Aorta (tissue), 5 donors: ENCODE measurements around the gene ACSM2B. TPM values are rescaled to one million over a fixed set of nuclear protein-coding genes. Genes with fewer than 3 reads are reported as not detected.
A peak's percentile ranks its signal among the peaks of the same experiment; 100 is the strongest.
"Not testable (repeated sequence)": the region's sequence is repeated elsewhere in the genome, so short reads cannot be mapped to it uniquely, and the experiment has no call there.

Experiments used
- ATAC-seq: fragments of 200-7000 bp; cut with Tn5 transposase; one replicate; pipeline ENCODE4 v1.9.1; 2022; ENCODE audit warnings: moderate library complexity; ENCODE audit not compliant: low FRiP score
- DNase-seq, 2 donors: peaks; one replicate each; pipeline ENCODE4 v3.0.0-alpha.2; 2020
- H3K27ac ChIP-seq, 2 donors: one replicate each; pipeline ENCODE4 v1.5.1; 2013; ENCODE audit warnings: low read length in 2 of 2, mild to moderate bottlenecking in 2 of 2, moderate library complexity in 2 of 2, control low read depth in 1 of 2, inconsistent platforms in 1 of 2, low read depth in 1 of 2
- H3K27me3 ChIP-seq, 2 donors: one replicate each; pipeline ENCODE4 v1.6.1; 2013; ENCODE audit warnings: control low read depth in 1 of 2, low read length in 1 of 2, mild to moderate bottlenecking in 1 of 2, moderate library complexity in 1 of 2; ENCODE audit not compliant: insufficient read depth in 2 of 2, control insufficient read depth in 1 of 2
- H3K36me3 ChIP-seq, 2 donors: one replicate each; pipeline ENCODE4 v1.6.1; 2013; ENCODE audit warnings: control low read depth in 1 of 2, low read length in 1 of 2, mild to moderate bottlenecking in 1 of 2; ENCODE audit not compliant: insufficient read depth in 2 of 2, control insufficient read depth in 1 of 2
- H3K4me1 ChIP-seq, 2 donors: one replicate each; pipeline ENCODE4 v1.6.1; 2013; ENCODE audit warnings: low read length in 2 of 2, control low read depth in 1 of 2, mild to moderate bottlenecking in 1 of 2, moderate library complexity in 1 of 2; ENCODE audit not compliant: insufficient read depth in 2 of 2, control insufficient read depth in 1 of 2
- H3K4me3 ChIP-seq, 2 donors: one replicate each; pipeline ENCODE4 v1.5.1; 2013; ENCODE audit warnings: low read length in 2 of 2, control low read depth in 1 of 2, mild to moderate bottlenecking in 1 of 2
- H3K9me3 ChIP-seq: one replicate; pipeline ENCODE4 v1.6.1; 2013; ENCODE audit warnings: mild to moderate bottlenecking, low read length; ENCODE audit not compliant: control insufficient read depth
- WGBS, 2 donors: extraction: QIAGEN DNeasy Blood & Tissue Kit; methylation state at CpG; one replicate each; pipeline ENCODE4 v1.1.7; 2013; 5-methylcytosine and 5-hydroxymethylcytosine counted together
- intact Hi-C, 2 donors: fragments of 100-400 bp; cut with DNase I; formaldehyde crosslinking; loops; one replicate each; pipeline versions ENCODE4 v1.14.2 to v1.15.0; 2022
- polyA plus RNA-seq, 2 donors: library from polyadenylated mRNA; stranded (reverse); fragments of 200-250 nt; gene quantifications; one replicate each; pipeline ENCODE4 v1.2.3, GENCODE V29; 2013
- total RNA-seq, 2 donors: library from RNA; stranded (reverse); fragmentation: NEBNext Ultra II Directional; extraction: Animal tissue kit (Norgen Biotek cat#: 25700); gene quantifications; one replicate each; pipeline ENCODE4 v1.2.1, GENCODE V29; 2021
- donor health status: healthy with polysubstance abuse.
- donor health status: Bipolar disorder and iron deficiency.
- donor health status: DM: no; HTN: no; CAD: no.
- donor health status: DM: no; HTN: no; CAD: no.
- donor health status: DM: yes; HTN: yes; CAD: no.

The ACSM2B gene
- total and polyA plus RNA-seq, 4 donors = not detected

DNA sequence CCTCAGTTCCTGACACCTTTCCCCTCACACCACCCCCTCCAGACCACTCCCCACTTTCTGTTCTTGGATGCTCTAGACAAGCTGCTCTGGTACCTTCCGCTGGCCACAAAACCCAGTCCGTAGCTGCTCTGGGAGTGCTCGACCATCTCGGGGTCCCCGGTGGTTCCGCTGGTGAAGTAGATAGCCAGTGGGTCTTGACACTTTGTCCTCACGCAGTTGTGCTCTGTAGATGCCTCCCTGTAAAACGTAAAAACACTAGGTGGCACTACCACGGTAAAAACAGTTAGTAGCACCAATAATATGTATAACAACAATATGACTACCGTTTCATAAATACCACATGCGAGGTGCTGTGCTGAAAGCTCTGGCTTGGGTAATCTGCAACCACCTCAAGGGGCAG lies 26.0 kb upstream of the ACSM2B start:
- WGBS, 2 donors = 55 to 59% methylated on average over 11 of the region's 11 CpGs

DNA sequence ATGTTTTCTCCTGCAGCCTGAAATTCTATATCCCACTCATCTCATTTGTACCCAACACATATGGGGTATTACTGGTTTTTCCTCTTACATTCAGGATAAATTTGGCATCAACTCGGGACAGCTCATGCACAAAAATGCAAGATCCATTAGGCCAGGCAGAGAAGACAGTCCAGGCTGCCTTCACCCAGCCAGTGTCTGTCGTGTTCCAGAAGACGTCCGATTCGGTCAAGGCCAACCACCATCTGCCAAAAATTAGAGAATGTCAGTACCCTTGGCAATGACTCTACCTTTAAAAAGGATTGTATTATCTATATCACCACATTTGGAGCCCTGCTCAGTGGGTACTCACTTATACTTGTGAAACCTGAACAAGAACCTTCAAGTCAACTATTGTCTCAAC lies 23.3 kb upstream of the ACSM2B start:
- H3K9me3 ChIP-seq, H3K36me3 ChIP-seq, intact Hi-C loops, H3K4me1 ChIP-seq, H3K27ac ChIP-seq, ATAC-seq, H3K27me3 ChIP-seq, H3K4me3 ChIP-seq, DNase-seq: not testable (repeated sequence)
- 79 to 87% methylated on average over 5 of the region's 5 CpGs for WGBS, 2 donors

More for the DNA sequence above, 26.0 kb upstream of the ACSM2B start:
- ATAC-seq, H3K27ac ChIP-seq, H3K9me3 ChIP-seq, DNase-seq, intact Hi-C loops, H3K4me3 ChIP-seq, H3K36me3 ChIP-seq, H3K27me3 ChIP-seq, H3K4me1 ChIP-seq: not testable (repeated sequence)

GRCh38 chr16:20598832-20599469 lies 22.8 kb upstream of the ACSM2B start:
- WGBS, 2 donors = 67 to 68% methylated on average over 5 of the region's 5 CpGs
- Histone ChIP-seq H3K27me3 (no peaks in the 10 kb centered on the region), H3K4me1 (no peaks in the 10 kb centered on the region), H3K36me3 (no peaks in the 10 kb centered on the region), H3K4me3 (no peak overlapping the region), H3K27ac (no peak overlapping the region), H3K9me3 (no peaks in the 10 kb centered on the region)
- ATAC-seq (no peak), DNase-seq (no peak)
- intact Hi-C loops = no loop called here

DNA sequence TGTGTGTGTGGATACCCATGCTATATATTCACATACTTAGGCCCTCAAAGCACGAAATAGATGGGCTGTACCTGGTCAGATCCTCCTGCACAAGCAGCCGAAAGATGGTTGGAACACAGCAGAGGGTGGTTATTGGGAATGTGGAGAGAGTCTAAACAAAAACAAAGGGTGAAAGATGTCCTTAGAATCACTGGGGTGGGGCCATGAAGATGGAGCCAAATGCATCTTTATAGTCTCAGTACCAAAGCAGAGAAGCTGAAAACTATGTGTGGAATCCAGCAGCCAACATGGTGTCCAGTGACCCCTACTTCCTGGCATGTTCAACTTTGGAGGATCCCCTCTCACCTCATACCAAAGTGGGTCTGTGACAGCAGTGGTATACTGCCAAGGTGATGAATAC lies 19.5 kb upstream of the ACSM2B start:
- DNase-seq, intact Hi-C loops, H3K27ac ChIP-seq, H3K4me1 ChIP-seq, ATAC-seq, H3K36me3 ChIP-seq, H3K27me3 ChIP-seq, H3K9me3 ChIP-seq, H3K4me3 ChIP-seq: not testable (repeated sequence)
- WGBS, 2 donors = 50 to 66% methylated on average over 2 of the region's 2 CpGs

GRCh38 chr16:20595068-20595467 lies 18.9 kb upstream of the ACSM2B start:
- ATAC-seq, H3K27ac ChIP-seq, H3K4me3 ChIP-seq, DNase-seq, H3K27me3 ChIP-seq, H3K4me1 ChIP-seq, H3K9me3 ChIP-seq, H3K36me3 ChIP-seq, intact Hi-C loops: not testable (repeated sequence)
- 83 to 94% methylated on average over 2 of the region's 2 CpGs for WGBS, 2 donors

DNA sequence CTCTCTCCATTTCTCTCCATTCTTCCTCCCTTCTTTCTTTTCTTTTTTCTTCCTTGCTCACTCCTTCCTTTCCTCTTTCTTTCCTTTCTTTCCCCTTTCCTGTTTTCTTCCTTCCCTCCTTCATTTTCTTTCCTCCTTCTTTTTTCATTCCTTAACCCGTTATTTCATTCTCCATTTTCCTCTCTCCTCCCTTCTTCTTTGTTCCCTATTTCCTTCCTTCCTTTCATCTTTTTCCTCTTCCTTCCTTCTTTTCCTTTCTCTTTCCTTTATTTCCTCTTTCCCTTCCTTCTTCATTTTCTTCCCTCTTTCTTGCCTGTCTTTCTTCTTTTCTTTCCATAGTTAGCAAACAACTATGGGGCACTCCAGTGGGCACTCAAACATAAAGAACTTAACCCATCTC lies 16.6 kb upstream of the ACSM2B start:
- ATAC-seq, H3K4me3 ChIP-seq, H3K27ac ChIP-seq, intact Hi-C loops, H3K9me3 ChIP-seq, DNase-seq, H3K36me3 ChIP-seq, H3K27me3 ChIP-seq, H3K4me1 ChIP-seq: not testable (repeated sequence)
- 83 to 87% methylated on average over 1 of the region's 1 CpG for WGBS, 2 donors

GRCh38 chr16:20589486-20589885 lies 13.3 kb upstream of the ACSM2B start:
- H3K4me1 ChIP-seq, H3K27ac ChIP-seq, H3K4me3 ChIP-seq, H3K27me3 ChIP-seq, H3K9me3 ChIP-seq, H3K36me3 ChIP-seq, ATAC-seq, DNase-seq: not testable (repeated sequence)
- WGBS, 2 donors = 77 to 82% methylated on average over 6 of the region's 6 CpGs
- intact Hi-C loops = loop anchor here in 1 of 2 donors (10.0 kb wide), 1 partner anchor 155 kb away; no protein-coding TSS in a partner anchor

DNA sequence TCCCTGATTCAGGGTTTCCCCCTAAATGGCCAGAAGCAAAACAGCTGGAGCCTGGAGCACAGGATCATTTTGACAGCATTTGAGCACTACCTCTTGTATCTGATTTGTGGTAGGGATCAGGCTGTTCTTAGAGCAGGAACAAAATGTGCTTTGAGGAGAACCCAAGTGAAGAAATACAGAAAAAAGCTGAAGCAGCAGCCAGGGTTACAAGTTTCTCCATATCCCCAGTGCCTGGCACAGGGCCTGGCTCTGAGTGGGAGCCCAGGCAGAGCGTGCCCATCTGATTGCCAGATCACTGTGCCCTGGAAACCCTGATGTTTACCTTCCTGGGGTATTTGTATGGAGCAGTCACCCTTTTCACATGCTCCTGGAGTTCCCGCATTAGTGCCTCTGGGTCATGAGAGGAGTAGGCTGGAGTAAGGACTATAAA lies 11.5 kb upstream of the ACSM2B start:
- H3K4me3 ChIP-seq, H3K36me3 ChIP-seq, H3K9me3 ChIP-seq, H3K27me3 ChIP-seq, H3K4me1 ChIP-seq: not testable (repeated sequence)
- ATAC-seq (peak; percentile 82), DNase-seq (peak in 1 of 2 donors; percentile 47)
- H3K27ac ChIP-seq = peak overlapping the region in 1 of 2 donors; percentile 25
- intact Hi-C loops = loop anchor here in 1 of 2 donors (10.0 kb wide), 1 partner anchor 153 kb away; no protein-coding TSS in a partner anchor
- WGBS, 2 donors = 0 to 2% methylated on average over 2 of the region's 2 CpGs

DNA sequence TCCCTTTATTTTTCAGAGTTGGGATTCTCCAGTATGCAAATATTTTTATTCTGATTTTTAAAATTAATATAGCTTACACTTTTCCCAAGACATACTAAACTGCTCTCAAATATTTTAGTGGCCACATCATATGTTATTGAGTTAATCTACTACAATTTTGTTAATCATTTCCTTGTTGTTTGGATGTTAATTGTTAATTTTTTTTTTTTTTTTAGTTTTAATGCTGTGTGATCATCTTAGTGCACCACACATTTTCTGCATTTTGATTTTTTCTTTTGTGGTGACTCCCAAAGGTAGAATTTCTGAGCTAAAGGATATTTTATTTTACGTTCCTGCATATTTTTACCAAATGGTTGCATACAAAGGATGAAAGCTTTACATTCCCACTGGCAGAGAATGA lies 10.5 kb upstream of the ACSM2B start:
- not testable (repeated sequence) for H3K27me3 ChIP-seq, H3K4me3 ChIP-seq, H3K9me3 ChIP-seq, H3K4me1 ChIP-seq, ATAC-seq, H3K36me3 ChIP-seq, DNase-seq
- intact Hi-C loops = loop anchor here in 1 of 2 donors (10.0 kb wide), 1 partner anchor 152 kb away; no protein-coding TSS in a partner anchor
- 85 to 96% methylated on average over 1 of the region's 1 CpG for WGBS, 2 donors
- peak overlapping the region; percentile 87 to 97 for H3K27ac ChIP-seq
